Uterus (tissue), 4 donors: ENCODE measurements around the gene IL1RAP. TPM values are rescaled to one million over a fixed set of nuclear protein-coding genes. Genes with fewer than 3 reads are reported as not detected.

ENCODE experiments used
- DNase-seq, 2 donors: peaks; one replicate each; pipeline ENCODE4 v3.0.0-alpha.2; 2019 to 2020
- H3K27ac ChIP-seq, 2 donors: fragments of 200-600 bp; sonication (generic); 1 replicate in 1 of 2; 2 replicates in 1 of 2; pipeline ENCODE4 v1.5.1; 2016 to 2018
- H3K27me3 ChIP-seq, 2 donors: fragments of 200-600 bp; sonication (generic); one replicate each; pipeline ENCODE4 v1.5.1; 2018 to 2019; ENCODE audit warnings: control low read depth in 1 of 2
- H3K36me3 ChIP-seq, 2 donors: fragments of 200-600 bp; sonication (generic); one replicate each; pipeline ENCODE4 v1.5.1; 2019; ENCODE audit warnings: control low read depth in 1 of 2
- H3K4me1 ChIP-seq, 2 donors: fragments of 200-600 bp; sonication (generic); one replicate each; pipeline ENCODE4 v1.5.1; 2018 to 2019; ENCODE audit warnings: control low read depth in 1 of 2
- H3K4me3 ChIP-seq, 2 donors: fragments of 200-600 bp; sonication (generic); 1 replicate in 1 of 2; 2 replicates in 1 of 2; pipeline ENCODE4 v1.5.1; 2018 to 2019; ENCODE audit warnings: mild to moderate bottlenecking in 1 of 2
- H3K9me3 ChIP-seq, 2 donors: fragments of 200-600 bp; sonication (generic); one replicate each; pipeline ENCODE4 v1.5.1; 2019; ENCODE audit warnings: control low read depth in 1 of 2
- POLR2A ChIP-seq, 2 donors: fragments of 450-650 bp; IDR thresholded peaks; one replicate each; pipeline ENCODE4 v1.6.1; 2016; ENCODE audit warnings: antibody characterized with exemption in 2 of 2, mild to moderate bottlenecking in 1 of 2, moderate library complexity in 1 of 2
- intact Hi-C: fragments of 100-400 bp; cut with DNase I; formaldehyde crosslinking; loops from one replicate; pipeline ENCODE4 v1.15.1; 2023; ENCODE audit warnings: low total_unique reads
- total RNA-seq, 4 donors: library from RNA; depleted of rRNA in 3 of 4; stranded (reverse); fragments of >200 nt in 3 of 4; gene quantifications; one replicate each; pipeline versions ENCODE4 v1.1.0 to v1.2.4, GENCODE V29; 2014 to 2023
- TF ChIP-seq, protein P1 (sequence below), 4 experiments: fragments of 200-600 bp in 2 of 4; fragments of 450-650 bp in 2 of 4; sonication (generic) in 2 of 4; IDR thresholded peaks; one replicate each; pipeline ENCODE4 v1.5.1; 2016 to 2019; ENCODE audit warnings: antibody characterized with exemption in 4 of 4, mild to moderate bottlenecking in 2 of 4, moderate library complexity in 1 of 4
- donor health status: DM: yes; HTN: yes; CAD: no.

The IL1RAP gene
- total RNA-seq, 4 donors from 2014 or later = 2.8 to 26.8 (median 10.4) TPM

DNA sequence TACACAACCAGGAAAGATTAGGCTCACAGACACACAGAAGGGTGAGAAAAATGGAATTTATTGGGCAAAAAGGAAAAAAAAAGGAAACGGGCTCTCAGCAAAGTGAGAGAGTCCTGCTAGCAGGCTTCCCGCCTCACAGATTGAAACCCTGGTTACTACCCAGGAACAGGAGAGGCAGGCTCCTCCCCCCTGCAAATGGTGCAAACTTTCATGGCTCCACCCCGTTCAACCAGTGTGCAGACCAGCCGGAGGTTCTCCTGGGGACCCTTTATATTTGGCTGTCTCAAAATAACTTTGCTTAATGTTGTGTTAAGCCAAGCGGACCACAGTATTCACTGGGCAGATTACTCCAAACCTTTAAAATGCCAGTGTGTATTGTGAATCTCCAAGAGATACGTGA, 40.3 kb downstream of the IL1RAP start:
- Histone ChIP-seq H3K36me3 (no peaks in the 10 kb centered on the region), H3K4me1 (no peaks in the 10 kb centered on the region), H3K9me3 (peaks cover 0 to 8% of the 10 kb centered on the region in 2 donors), H3K27me3 (no peaks in the 10 kb centered on the region), H3K4me3 (no peak overlapping the region), H3K27ac (no peak overlapping the region)
- no peak for DNase-seq
- TF ChIP-seq POLR2A (IDR thresholded peaks at IDR 0.05) = no peak
- TF ChIP-seq, protein P1, sequence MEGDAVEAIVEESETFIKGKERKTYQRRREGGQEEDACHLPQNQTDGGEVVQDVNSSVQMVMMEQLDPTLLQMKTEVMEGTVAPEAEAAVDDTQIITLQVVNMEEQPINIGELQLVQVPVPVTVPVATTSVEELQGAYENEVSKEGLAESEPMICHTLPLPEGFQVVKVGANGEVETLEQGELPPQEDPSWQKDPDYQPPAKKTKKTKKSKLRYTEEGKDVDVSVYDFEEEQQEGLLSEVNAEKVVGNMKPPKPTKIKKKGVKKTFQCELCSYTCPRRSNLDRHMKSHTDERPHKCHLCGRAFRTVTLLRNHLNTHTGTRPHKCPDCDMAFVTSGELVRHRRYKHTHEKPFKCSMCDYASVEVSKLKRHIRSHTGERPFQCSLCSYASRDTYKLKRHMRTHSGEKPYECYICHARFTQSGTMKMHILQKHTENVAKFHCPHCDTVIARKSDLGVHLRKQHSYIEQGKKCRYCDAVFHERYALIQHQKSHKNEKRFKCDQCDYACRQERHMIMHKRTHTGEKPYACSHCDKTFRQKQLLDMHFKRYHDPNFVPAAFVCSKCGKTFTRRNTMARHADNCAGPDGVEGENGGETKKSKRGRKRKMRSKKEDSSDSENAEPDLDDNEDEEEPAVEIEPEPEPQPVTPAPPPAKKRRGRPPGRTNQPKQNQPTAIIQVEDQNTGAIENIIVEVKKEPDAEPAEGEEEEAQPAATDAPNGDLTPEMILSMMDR (IDR thresholded peaks at IDR 0.05) = no peak
- intact Hi-C loops = no loop called here

DNA sequence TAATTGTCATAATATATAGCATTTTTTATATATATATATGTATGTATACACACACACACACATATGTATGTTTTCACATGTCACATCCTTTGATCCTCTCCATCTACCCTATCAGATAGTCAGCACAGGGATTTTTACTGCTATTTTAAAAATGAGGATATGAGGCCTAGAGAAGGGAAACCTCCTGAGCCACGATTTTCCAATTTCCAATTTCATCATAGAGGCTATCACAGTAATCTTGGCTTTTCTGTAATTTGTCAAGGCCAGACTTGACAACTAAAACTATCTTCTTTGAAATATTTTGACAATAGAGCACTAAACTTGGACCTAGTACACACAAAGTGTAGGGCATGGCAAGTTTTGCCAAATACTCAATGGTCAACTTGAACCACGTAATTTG, 42.5 kb downstream of the IL1RAP start:
- no peaks in the 10 kb centered on the region for H3K36me3 ChIP-seq
- H3K4me1 ChIP-seq = no peaks in the 10 kb centered on the region
- intact Hi-C loops = no loop called here
- DNase-seq = no peak
- peaks cover 0 to 7% of the 10 kb centered on the region in 2 donors for H3K9me3 ChIP-seq
- TF ChIP-seq POLR2A (IDR thresholded peaks at IDR 0.05) = no peak
- TF ChIP-seq, protein P1 (IDR thresholded peaks at IDR 0.05) = no peak
- no peak overlapping the region for H3K4me3 ChIP-seq
- no peak overlapping the region for H3K27ac ChIP-seq
- no peaks in the 10 kb centered on the region for H3K27me3 ChIP-seq

DNA sequence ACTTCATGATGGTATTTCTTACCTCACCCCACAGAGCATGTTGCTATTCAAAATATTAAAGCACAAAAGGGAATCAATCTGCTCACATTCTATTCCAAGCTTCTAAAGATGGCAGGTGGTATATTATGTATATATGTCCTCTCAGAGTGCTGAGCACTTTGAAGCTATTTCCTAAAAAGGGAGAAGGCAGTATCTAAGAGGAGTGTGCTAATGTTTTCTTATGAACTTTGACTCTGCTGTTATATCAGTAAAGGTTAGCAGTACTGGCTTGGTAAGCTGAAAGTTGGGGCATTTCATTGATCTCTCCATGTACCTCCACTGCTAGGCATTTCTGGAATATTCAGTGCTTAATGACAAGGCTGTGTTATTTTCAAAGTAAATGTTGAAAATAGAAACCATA, 43.4 kb downstream of the IL1RAP start:
- TF ChIP-seq, protein P1 (IDR thresholded peaks at IDR 0.05) = no peak
- no peak for TF ChIP-seq POLR2A (IDR thresholded peaks at IDR 0.05)
- Histone ChIP-seq H3K4me3 (no peak overlapping the region), H3K36me3 (no peaks in the 10 kb centered on the region), H3K27ac (no peak overlapping the region), H3K9me3 (peaks cover 0 to 4% of the 10 kb centered on the region in 2 donors), H3K27me3 (no peaks in the 10 kb centered on the region), H3K4me1 (no peaks in the 10 kb centered on the region)
- intact Hi-C loops = no loop called here
- DNase-seq = no peak

DNA sequence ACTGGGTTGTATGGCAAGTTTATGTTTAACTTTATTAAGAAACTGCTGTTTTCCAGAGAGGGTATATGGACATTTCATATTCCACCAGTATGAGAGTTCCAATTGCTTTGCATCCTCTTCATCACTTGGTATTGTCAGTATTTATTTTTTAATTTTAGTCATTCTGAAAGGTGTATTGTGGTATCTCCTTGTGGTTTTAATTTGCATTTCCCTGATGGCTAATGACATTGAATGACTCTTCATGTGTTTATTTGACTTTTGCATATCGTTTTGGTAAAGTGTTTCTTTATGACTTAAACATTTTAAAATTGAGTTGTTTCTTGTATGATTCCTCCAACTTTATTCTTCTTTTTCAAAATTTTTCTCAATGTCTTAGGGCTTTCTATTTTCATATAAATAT, 44.4 kb downstream of the IL1RAP start:
- no peak overlapping the region for H3K4me3 ChIP-seq
- DNase-seq = no peak
- TF ChIP-seq POLR2A (IDR thresholded peaks at IDR 0.05) = no peak
- TF ChIP-seq, protein P1 (IDR thresholded peaks at IDR 0.05) = no peak
- no peaks in the 10 kb centered on the region for H3K36me3 ChIP-seq
- no peaks in the 10 kb centered on the region for H3K27me3 ChIP-seq
- H3K4me1 ChIP-seq = no peaks in the 10 kb centered on the region
- intact Hi-C loops = no loop called here
- no peak overlapping the region for H3K27ac ChIP-seq
- H3K9me3 ChIP-seq = peaks cover 0 to 4% of the 10 kb centered on the region in 2 donors

DNA sequence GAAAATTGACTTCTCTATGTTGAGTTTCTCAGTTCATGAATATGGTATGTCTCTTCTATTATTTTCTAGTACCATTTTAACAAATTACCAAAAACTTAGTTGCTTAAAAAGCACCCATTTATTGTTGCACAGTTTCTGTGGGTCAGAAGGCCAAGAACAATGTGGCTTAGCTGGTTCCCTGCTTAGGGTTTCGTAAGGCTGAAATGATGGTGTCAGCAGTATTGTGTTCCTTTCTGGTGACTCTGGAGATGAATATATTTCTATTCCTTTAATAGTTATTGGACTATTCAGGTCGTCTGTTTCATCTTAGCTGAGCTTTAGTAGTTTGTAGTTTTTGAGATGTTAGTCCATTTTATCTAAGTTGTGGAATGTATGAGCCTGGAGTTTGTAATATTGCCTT, 44.9 kb downstream of the IL1RAP start:
- intact Hi-C loops = no loop called here
- TF ChIP-seq, protein P1 (IDR thresholded peaks at IDR 0.05) = no peak
- TF ChIP-seq POLR2A (IDR thresholded peaks at IDR 0.05) = no peak

More for the DNA sequence above, 44.9 kb downstream of the IL1RAP start:
- H3K27ac ChIP-seq = no peak overlapping the region
- H3K27me3 ChIP-seq = no peaks in the 10 kb centered on the region
- H3K4me3 ChIP-seq = no peak overlapping the region
- peaks cover 0 to 4% of the 10 kb centered on the region in 2 donors for H3K9me3 ChIP-seq
- no peaks in the 10 kb centered on the region for H3K4me1 ChIP-seq
- no peaks in the 10 kb centered on the region for H3K36me3 ChIP-seq
- no peak for DNase-seq
